Activated CD8-positive, alpha-beta memory T cell treated with anti-CD3 and anti-CD28 coated beads, Interleukin-2, amount 10 ng/mL, durations not matched to agents 7 days and 5 days (primary cell): ENCODE results near the gene AIF1. TPM values are rescaled to one million over a fixed set of nuclear protein-coding genes. Genes with fewer than 3 reads are reported as not detected.

ENCODE experiments used
- microRNA-seq: library from miRNA; unstranded; fragments of <30 nt; microRNA quantifications from one replicate; pipeline ENCODE4 v1.2.0, GENCODE V29; 2022
- total RNA-seq, 2 experiments: library from RNA; stranded (reverse); gene quantifications; one replicate each; pipeline ENCODE4 v1.2.3, GENCODE V29; 2021

AIF1 gene
- total RNA-seq, 2 experiments from 2014 or later, result 47.4 to 63.4 TPM

Small RNAs within 50 kb of the gene (microRNA-seq; reads per million reads assigned to microRNA genes)
- gene MIR6832, result not detected

Other genes with a start within 250 kb of the AIF1 start
- 10 to 100 TPM; 15.6 to 24.7 TPM for gene MICA, start 211.6 kb upstream of the AIF1 start, total RNA-seq
- 10 to 100 TPM; 44.1 to 63.8 TPM for gene MICB, start 117.1 kb upstream of the AIF1 start, total RNA-seq
- not detected for gene MCCD1, start 86.3 kb upstream of the AIF1 start, total RNA-seq
- gene DDX39B, start 73.2 kb upstream of the AIF1 start, total RNA-seq, result 100 to 1,000 TPM; 495 to 503 TPM
- 1 to 10 TPM; 1.0 to 3.8 TPM for gene ATP6V1G2, start 68.6 kb upstream of the AIF1 start, total RNA-seq
- gene NFKBIL1, start 67.6 kb upstream of the AIF1 start, total RNA-seq, result 10 to 100 TPM; 13.6 to 16.2 TPM
- 10 to 100 TPM; 21.8 to 70.0 TPM for gene LTA, start 42.9 kb upstream of the AIF1 start, total RNA-seq
- 10 to 100 TPM; 58.8 to 65.1 TPM for gene TNF, start 39.7 kb upstream of the AIF1 start, total RNA-seq
- gene LTB, start 32.8 kb upstream of the AIF1 start, total RNA-seq, result 100 to 1,000 TPM; 608 to 839 TPM
- gene LST1, start 29.0 kb upstream of the AIF1 start, total RNA-seq, result 100 to 1,000 TPM in 1 of 2 experiments, 10 to 100 TPM in 1; 71.6 to 109 TPM
- 100 to 1,000 TPM; 137 to 152 TPM for gene NCR3, start 22.2 kb upstream of the AIF1 start, total RNA-seq
- gene PRRC2A, start 5.5 kb downstream of the AIF1 start, total RNA-seq, result 100 to 1,000 TPM; 265 to 286 TPM
- 100 to 1,000 TPM; 243 to 245 TPM for gene BAG6, start 37.4 kb downstream of the AIF1 start, total RNA-seq
- gene APOM, start 40.7 kb downstream of the AIF1 start, total RNA-seq, result 1 to 10 TPM; 1.9 to 3.7 TPM
- 10 to 100 TPM; 24.7 to 27.2 TPM for gene C6orf47, start 45.5 kb downstream of the AIF1 start, total RNA-seq
- gene GPANK1, start 49.8 kb downstream of the AIF1 start, total RNA-seq, result 10 to 100 TPM; 34.9 to 41.6 TPM
- 100 to 1,000 TPM; 206 to 236 TPM for gene CSNK2B, start 50.8 kb downstream of the AIF1 start, total RNA-seq
- gene LY6G5B, start 54.7 kb downstream of the AIF1 start, total RNA-seq, result 10 to 100 TPM; 16.1 to 25.0 TPM
- gene LY6G5C, start 65.8 kb downstream of the AIF1 start, total RNA-seq, result 1 to 10 TPM; 2.6 to 3.8 TPM
- gene ABHD16A, start 88.1 kb downstream of the AIF1 start, total RNA-seq, result 10 to 100 TPM; 49.0 to 56.7 TPM
- gene LY6G6F, start 91.6 kb downstream of the AIF1 start, total RNA-seq, result not detected
- not detected for gene LY6G6D, start 100.1 kb downstream of the AIF1 start, total RNA-seq
- not detected for gene LY6G6C, start 106.5 kb downstream of the AIF1 start, total RNA-seq
- under 1 TPM; 0.20 to 0.33 TPM for gene MPIG6B, start 108.1 kb downstream of the AIF1 start, total RNA-seq
- 10 to 100 TPM; 13.6 to 23.4 TPM for gene DDAH2, start 114.1 kb downstream of the AIF1 start, total RNA-seq
- 100 to 1,000 TPM; 544 to 561 TPM for gene CLIC1, start 121.3 kb downstream of the AIF1 start, total RNA-seq
- gene MSH5, start 124.8 kb downstream of the AIF1 start, total RNA-seq, result 100 to 1,000 TPM in 1 of 2 experiments, 10 to 100 TPM in 1; 75.6 to 109 TPM
- gene SAPCD1, start 147.4 kb downstream of the AIF1 start, total RNA-seq, result 10 to 100 TPM; 12.8 to 19.2 TPM
- gene VWA7, start 162.1 kb downstream of the AIF1 start, total RNA-seq, result 1 to 10 TPM; 5.7 to 6.4 TPM
- gene VARS1, start 180.5 kb downstream of the AIF1 start, total RNA-seq, result 100 to 1,000 TPM; 107 to 140 TPM
- 100 to 1,000 TPM; 124 to 129 TPM for gene LSM2, start 191.7 kb downstream of the AIF1 start, total RNA-seq
- gene HSPA1L, start 200.0 kb downstream of the AIF1 start, total RNA-seq, result 1 to 10 TPM; 2.9 to 3.1 TPM
- gene HSPA1A, start 200.3 kb downstream of the AIF1 start, total RNA-seq, result 100 to 1,000 TPM; 124 to 137 TPM
- 10 to 100 TPM; 64.6 to 71.6 TPM for gene HSPA1B, start 212.5 kb downstream of the AIF1 start, total RNA-seq
- 10 to 100 TPM; 13.0 to 21.5 TPM for gene NEU1, start 247.6 kb downstream of the AIF1 start, total RNA-seq